Mesenchymal stem cell (in vitro differentiated cells and primary cell): ENCODE measurements around the gene HRC.

Source experiments
- DNase-seq: peaks from one replicate; pipeline ENCODE4 v3.0.0-alpha.2; 2013
- H2AFZ ChIP-seq: one replicate; pipeline ENCODE4 v1.6.1; 2013; ENCODE audit warnings: low read depth, mild to moderate bottlenecking, control low read depth, inconsistent platforms, low read length, moderate library complexity
- H2AK5ac ChIP-seq: 2 replicates; pipeline ENCODE4 v1.6.1; 2013; ENCODE audit warnings: low read length, moderate library complexity, mild to moderate bottlenecking, inconsistent platforms; ENCODE audit not compliant: severe bottlenecking
- H2BK120ac ChIP-seq: one replicate; pipeline ENCODE4 v1.6.1; 2013; ENCODE audit warnings: low read depth, mild to moderate bottlenecking, inconsistent platforms, low read length, moderate library complexity
- H2BK12ac ChIP-seq, 2 experiments: one replicate each; pipeline ENCODE4 v1.6.1; 2013; ENCODE audit warnings: inconsistent platforms in 2 of 2, low read length in 2 of 2, mild to moderate bottlenecking in 2 of 2, moderate library complexity in 2 of 2, control low read depth in 1 of 2
- H2BK15ac ChIP-seq: one replicate; pipeline ENCODE4 v1.6.1; 2013; ENCODE audit warnings: mild to moderate bottlenecking, low read depth, inconsistent platforms; ENCODE audit not compliant: poor library complexity, severe bottlenecking
- H2BK5ac ChIP-seq: 2 replicates; pipeline ENCODE4 v1.6.1; 2013; ENCODE audit warnings: low read depth, mild to moderate bottlenecking, low read length, control low read depth, inconsistent platforms; ENCODE audit not compliant: poor library complexity, severe bottlenecking
- H3K14ac ChIP-seq, 2 experiments: one replicate each; pipeline ENCODE4 v1.6.1; 2013; ENCODE audit warnings: inconsistent platforms in 2 of 2, low read length in 2 of 2, control low read depth in 1 of 2, mild to moderate bottlenecking in 1 of 2, moderate library complexity in 1 of 2
- H3K18ac ChIP-seq, 2 experiments: one replicate each; pipeline ENCODE4 v1.6.1; 2013; ENCODE audit warnings: inconsistent platforms in 2 of 2, low read length in 2 of 2, control low read depth in 1 of 2, low read depth in 1 of 2, mild to moderate bottlenecking in 1 of 2
- H3K23ac ChIP-seq, 2 experiments: one replicate each; pipeline ENCODE4 v1.6.1; 2013; ENCODE audit warnings: inconsistent platforms in 2 of 2, low read length in 2 of 2, mild to moderate bottlenecking in 2 of 2, moderate library complexity in 2 of 2, control low read depth in 1 of 2
- H3K27ac ChIP-seq: 2 replicates; pipeline ENCODE4 v1.5.1; 2013; ENCODE audit warnings: mild to moderate bottlenecking, moderate library complexity, low read length, control low read depth, inconsistent platforms; ENCODE audit not compliant: poor library complexity, severe bottlenecking
- H3K27me3 ChIP-seq, 2 experiments: 2 replicates each; pipeline versions ENCODE4 v1.6.1 to v1.7.0; 2013; ENCODE audit warnings: low read length in 2 of 2, mild to moderate bottlenecking in 2 of 2, moderate library complexity in 2 of 2, control low read depth in 1 of 2, inconsistent platforms in 1 of 2; ENCODE audit not compliant: control insufficient read depth in 1 of 2, insufficient read depth in 1 of 2
- H3K36me3 ChIP-seq, 2 experiments: 2 replicates each; pipeline versions ENCODE4 v1.6.1 to v1.7.0; 2013; ENCODE audit warnings: low read length in 2 of 2, control low read depth in 1 of 2, inconsistent platforms in 1 of 2, low read depth in 1 of 2, mild to moderate bottlenecking in 1 of 2; ENCODE audit not compliant: insufficient read depth in 2 of 2, control insufficient read depth in 1 of 2
- H3K4ac ChIP-seq, 2 experiments: one replicate each; pipeline ENCODE4 v1.6.1; 2013; ENCODE audit warnings: inconsistent platforms in 2 of 2, low read length in 2 of 2, mild to moderate bottlenecking in 2 of 2, moderate library complexity in 2 of 2, control low read depth in 1 of 2, low read depth in 1 of 2
- H3K4me1 ChIP-seq: 2 replicates; pipeline ENCODE4 v1.6.1; 2013; ENCODE audit warnings: low read depth, low read length, control low read depth; ENCODE audit not compliant: control insufficient read depth, insufficient read depth
- H3K4me2 ChIP-seq: 2 replicates; pipeline ENCODE4 v1.6.1; 2013; ENCODE audit warnings: low read length, mild to moderate bottlenecking, inconsistent platforms; ENCODE audit not compliant: poor library complexity, severe bottlenecking
- H3K4me3 ChIP-seq, 2 experiments: 2 replicates each; pipeline versions ENCODE4 v1.5.1 to v1.7.0; 2013; ENCODE audit warnings: low read length in 2 of 2, mild to moderate bottlenecking in 2 of 2, control low read depth in 1 of 2, low read depth in 1 of 2; ENCODE audit not compliant: insufficient read depth in 1 of 2
- H3K79me1 ChIP-seq: replicated peaks from 2 replicates; pipeline ENCODE4 v1.6.1; 2013; ENCODE audit warnings: mild to moderate bottlenecking, control low read depth, low read length, inconsistent platforms; ENCODE audit not compliant: poor library complexity, severe bottlenecking
- H3K9ac ChIP-seq: 2 replicates; pipeline ENCODE4 v1.7.0; 2013; ENCODE audit warnings: mild to moderate bottlenecking, low read length, moderate library complexity
- H3K9me3 ChIP-seq: 2 replicates; pipeline ENCODE4 v1.7.0; 2013; ENCODE audit warnings: mild to moderate bottlenecking, low read length; ENCODE audit not compliant: control insufficient read depth
- H4K8ac ChIP-seq: one replicate; pipeline ENCODE4 v1.6.1; 2013; ENCODE audit warnings: inconsistent platforms, mild to moderate bottlenecking, low read length, moderate library complexity
- H4K91ac ChIP-seq: one replicate; pipeline ENCODE4 v1.6.1; 2013; ENCODE audit warnings: mild to moderate bottlenecking, low read length, inconsistent platforms
- WGBS: methylation state at CpG from one replicate; pipeline ENCODE4 v1.1.7; 2013; ENCODE audit warnings: mixed read lengths; 5-methylcytosine and 5-hydroxymethylcytosine counted together

HRC gene

DNA sequence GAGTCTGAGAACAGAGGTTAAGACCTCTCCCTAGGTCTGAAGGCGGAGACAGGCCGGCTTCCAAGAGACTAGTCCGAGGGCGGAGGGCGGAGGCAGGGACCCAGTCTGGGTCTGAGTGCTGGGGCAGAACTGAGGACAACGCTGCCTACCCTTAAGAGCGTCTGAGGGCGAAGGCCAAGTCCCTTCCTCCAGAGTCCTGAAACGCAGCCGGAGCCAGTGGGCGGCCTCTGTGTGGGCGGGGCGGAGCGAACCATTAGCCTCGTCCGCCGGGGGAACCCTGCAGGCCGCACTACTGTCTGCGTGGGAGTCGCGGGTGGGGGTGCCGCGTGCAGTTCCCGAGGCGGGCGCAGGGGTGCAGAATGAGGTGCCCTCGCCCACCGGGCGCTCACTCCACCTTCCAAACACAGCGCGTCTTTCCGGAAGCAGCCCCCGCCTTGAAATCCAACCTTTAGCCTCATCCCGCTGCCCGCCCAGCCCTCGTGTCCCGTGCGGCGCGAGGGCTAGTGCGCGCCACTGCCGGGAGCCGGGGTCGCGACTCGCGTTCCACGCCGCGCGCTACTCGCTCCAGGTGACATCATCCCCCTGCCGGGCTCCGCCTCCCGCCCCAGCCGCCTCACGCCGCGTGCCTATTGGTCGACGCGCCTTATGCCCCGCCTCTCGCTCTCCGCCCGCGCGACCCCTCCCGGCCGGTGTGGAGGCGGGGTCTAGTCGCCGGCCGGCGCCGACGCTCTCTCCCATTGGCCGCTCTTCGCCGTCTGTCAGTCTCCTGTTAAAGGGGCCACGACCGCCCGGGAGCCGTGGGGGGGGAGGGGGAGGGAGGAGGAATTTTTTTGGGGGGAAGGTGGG, 36.4 kb downstream of the HRC start, which contains the start of gene C19orf73:
Gene C19orf73 (minus strand): TSS at position 579 of the 846 bp plus-strand sequence. CDS start 121 bp downstream, at position 458.
- H3K27me3 ChIP-seq, result peaks cover 11 to 14% of the 10 kb centered on the region in 2 experiments
- H3K9me3 ChIP-seq, result no peaks in the 10 kb centered on the region
- peak within 1 kb of the TSS in 1 of 2 experiments; percentile 68 for H3K14ac ChIP-seq
- peak within 1 kb of the TSS; percentile 88 to 98 for H3K18ac ChIP-seq
- peak within 1 kb of the TSS; percentile 85 for H4K8ac ChIP-seq
- peaks cover 30% of the 10 kb centered on the region for H3K4me1 ChIP-seq
- peak within 1 kb of the TSS; percentile 97 for H3K4me2 ChIP-seq
- H2BK5ac ChIP-seq, result peak within 1 kb of the TSS; percentile 46
- H4K91ac ChIP-seq, result peak within 1 kb of the TSS; percentile 81
- WGBS, result 1% methylated on average over 69 of the region's 85 CpGs
- no peak within 1 kb of the TSS for H2AK5ac ChIP-seq
- peak within 1 kb of the TSS; percentile 90 for H3K9ac ChIP-seq
- H2AFZ ChIP-seq, result peak within 1 kb of the TSS; percentile 97
- peak within 1 kb of the TSS; percentile 52 for H2BK120ac ChIP-seq
- H3K36me3 ChIP-seq, result peaks cover 0 to 6% of the 10 kb centered on the region in 2 experiments
- peak within 1 kb of the TSS; percentile 71 for H3K27ac ChIP-seq
- no peak within 1 kb of the TSS for H3K23ac ChIP-seq
- DNase-seq, result peak; percentile 95
- peak within 1 kb of the TSS; percentile 71 to 84 for H3K4me3 ChIP-seq
- peak within 1 kb of the TSS; percentile 52 to 93 for H2BK12ac ChIP-seq
- peak within 1 kb of the TSS; percentile 83 to 94 for H3K4ac ChIP-seq
- peak within 1 kb of the TSS; percentile 96 for H2BK15ac ChIP-seq
- H3K79me1 ChIP-seq, result peaks cover 1% of the 10 kb centered on the region

DNA sequence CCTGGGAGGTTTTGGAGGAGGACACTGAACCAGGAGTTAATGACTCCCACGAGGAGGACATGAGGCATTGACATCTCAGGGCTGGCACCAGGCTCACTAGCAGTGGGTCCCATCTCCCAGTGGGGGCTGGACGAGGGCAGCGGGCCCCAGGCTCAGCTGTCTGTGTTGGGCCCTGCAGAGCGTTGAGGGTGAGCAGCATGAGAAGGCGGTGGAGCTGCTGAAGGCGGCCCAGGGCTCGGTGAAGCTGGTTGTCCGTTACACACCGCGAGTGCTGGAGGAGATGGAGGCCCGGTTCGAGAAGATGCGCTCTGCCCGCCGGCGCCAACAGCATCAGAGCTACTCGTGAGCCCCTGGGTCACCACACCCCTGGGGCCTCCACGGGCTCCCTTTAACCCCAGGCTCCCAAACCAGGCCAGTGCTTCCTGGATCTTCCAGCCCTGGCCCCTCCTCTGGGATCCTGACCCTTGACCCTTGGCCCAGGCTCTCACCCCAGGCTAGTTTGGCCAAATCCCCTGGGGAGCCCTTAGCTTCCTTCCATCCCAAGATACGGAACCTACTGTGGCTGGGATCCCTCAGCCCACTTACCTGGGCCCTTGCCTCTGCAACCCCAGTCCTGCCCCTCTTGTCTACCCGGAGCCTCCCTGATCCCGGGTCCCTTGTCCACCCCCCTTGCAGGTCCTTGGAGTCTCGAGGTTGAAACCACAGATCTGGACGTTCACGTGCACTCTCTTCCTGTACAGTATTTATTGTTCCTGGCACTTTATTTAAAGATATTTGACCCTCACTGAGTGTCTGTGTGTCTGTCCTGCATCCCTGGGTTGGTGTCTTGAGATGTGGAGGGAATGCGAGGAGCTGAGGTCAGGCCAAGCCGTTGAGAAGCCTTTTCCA, 37.3 kb downstream of the HRC start:
- Histone ChIP-seq H2BK5ac (no peak overlapping the region), H3K9me3 (no peaks in the 10 kb centered on the region)
- WGBS, result 85% methylated on average over 24 of the region's 26 CpGs

DNA sequence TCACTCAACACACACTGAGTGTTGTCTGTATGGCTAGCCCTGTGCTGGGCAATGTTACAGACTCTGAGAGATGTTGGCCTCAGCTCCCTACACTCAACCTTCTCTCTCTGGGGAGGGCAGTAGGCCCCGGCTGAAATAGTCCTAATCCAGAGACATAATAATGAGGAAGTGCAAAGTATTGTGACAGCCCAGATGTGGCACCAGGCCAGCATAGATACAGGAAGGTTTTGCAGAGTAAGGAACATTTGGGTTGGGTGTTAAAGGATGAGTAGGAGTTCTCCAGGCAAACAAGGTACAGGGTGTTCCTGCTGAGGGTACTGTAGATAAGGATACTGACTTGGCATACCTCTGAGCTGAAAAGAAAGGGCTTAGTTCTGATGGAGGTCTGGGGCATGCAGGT, 38.7 kb downstream of the HRC start:
- Histone ChIP-seq H3K4me2 (no peak overlapping the region), H2BK5ac (no peak overlapping the region), H2BK120ac (no peak overlapping the region), H3K4ac (no peak overlapping the region), H2AK5ac (no peak overlapping the region), H4K8ac (no peak overlapping the region), H2BK15ac (no peak overlapping the region), H3K4me1 (peaks cover 32% of the 10 kb centered on the region), H3K27ac (no peak overlapping the region), H3K9ac (no peak overlapping the region), H3K27me3 (peaks cover 11% of the 10 kb centered on the region in 2 experiments), H3K36me3 (peaks cover 0 to 6% of the 10 kb centered on the region in 2 experiments), H2BK12ac (peak overlapping the region in 1 of 2 experiments; percentile 22), H3K14ac (no peak overlapping the region), H3K23ac (no peak overlapping the region), H3K9me3 (no peaks in the 10 kb centered on the region), H3K79me1 (peaks cover 3% of the 10 kb centered on the region), H2AFZ (no peak overlapping the region), H3K18ac (no peak overlapping the region), H4K91ac (no peak overlapping the region), H3K4me3 (no peak overlapping the region)
- WGBS, result 87% methylated on average over 1 of the region's 1 CpG
- no peak for DNase-seq

More for the DNA sequence above, 37.3 kb downstream of the HRC start:
- Histone ChIP-seq H3K4me2 (peak overlapping the region; percentile 85), H3K79me1 (peaks cover 1% of the 10 kb centered on the region), H2AFZ (peak overlapping the region; percentile 97), H4K91ac (peak overlapping the region; percentile 37), H3K4ac (no peak overlapping the region), H3K27me3 (peaks cover 11 to 14% of the 10 kb centered on the region in 2 experiments), H3K18ac (peak overlapping the region in 1 of 2 experiments; percentile 88), H4K8ac (peak overlapping the region; percentile 14), H3K14ac (no peak overlapping the region), H3K4me1 (peaks cover 32% of the 10 kb centered on the region), H3K9ac (peak overlapping the region; percentile 90), H2AK5ac (no peak overlapping the region), H3K4me3 (peak overlapping the region; percentile 71 to 84), H2BK120ac (no peak overlapping the region), H2BK12ac (peak overlapping the region in 1 of 2 experiments; percentile 93), H3K36me3 (peaks cover 0 to 6% of the 10 kb centered on the region in 2 experiments), H3K23ac (no peak overlapping the region), H3K27ac (peak overlapping the region; percentile 44), H2BK15ac (no peak overlapping the region)
- DNase-seq, result no peak
